Measurements from ENCODE around the gene CHSY1.

Gene CHSY1

DNA sequence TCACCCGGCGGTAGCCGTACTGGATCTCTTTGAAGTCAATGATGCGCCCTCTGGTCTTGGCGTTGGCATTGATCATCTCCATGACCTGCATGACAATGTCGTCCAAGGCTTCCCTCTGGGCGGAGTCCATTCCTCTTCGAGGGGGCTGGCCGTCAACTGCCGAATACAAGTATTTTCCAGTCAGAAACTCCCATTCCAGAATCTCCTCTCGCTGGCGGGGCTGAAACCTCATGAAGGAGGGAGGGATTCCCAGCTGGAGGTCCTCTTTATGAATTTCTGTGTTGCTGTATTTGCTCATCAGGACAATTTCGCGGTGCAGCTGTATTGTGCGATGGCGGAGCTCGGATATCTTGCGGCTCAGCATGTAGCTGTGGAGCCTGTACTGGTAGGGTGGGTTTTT lies 73.4 kb downstream of the CHSY1 start:
- H3K4me3 ChIP-seq (ENCODE audit: low read depth, low read length): no peak overlapping the region
- H3K27me3 ChIP-seq (ENCODE audit: control insufficient read depth, insufficient read depth, low read length): no peaks in the 10 kb centered on the region
- H3K4me2 ChIP-seq (ENCODE audit: low read length): no peak overlapping the region
- no peaks in the 10 kb centered on the region for H3K9me3 ChIP-seq (ENCODE audit: control insufficient read depth, low read length)
- no peaks in the 10 kb centered on the region for H3K4me1 ChIP-seq
- no peak overlapping the region for H3K27ac ChIP-seq
- no peaks in the 10 kb centered on the region for H3K79me2 ChIP-seq
- H3K9ac ChIP-seq: no peak overlapping the region
- no peak overlapping the region for H2AFZ ChIP-seq
- H3K36me3 ChIP-seq (ENCODE audit: control insufficient read depth, insufficient read depth, low read length): no peaks in the 10 kb centered on the region
- TF ChIP-seq CTCF (IDR thresholded peaks at IDR 0.05): no peak

DNA sequence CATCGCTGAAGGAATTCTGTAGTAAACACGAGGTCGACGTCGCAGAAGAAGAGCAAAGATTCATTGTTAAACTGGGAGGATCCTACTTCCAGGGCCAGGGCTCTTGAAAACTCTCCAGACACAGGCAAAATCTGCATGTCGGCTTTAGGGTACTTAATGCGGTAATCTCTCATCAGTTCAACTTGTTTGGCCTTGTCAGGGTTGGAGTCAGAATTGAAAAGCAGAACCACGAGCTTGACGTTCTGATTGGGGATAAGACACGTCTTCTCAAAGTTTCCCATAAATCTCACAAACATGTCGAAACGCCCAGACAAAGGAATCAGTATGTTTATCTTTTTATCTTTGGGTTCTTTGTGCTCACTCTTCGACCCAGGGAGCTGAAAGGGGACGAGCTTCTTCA lies 74.0 kb downstream of the CHSY1 start:
- Histone ChIP-seq H3K27ac (no peak overlapping the region), H3K27me3 (ENCODE audit: control insufficient read depth, insufficient read depth, low read length) (no peaks in the 10 kb centered on the region)

GRCh38 chr15:101176625-101177024 lies 75.2 kb downstream of the CHSY1 start:
- Histone ChIP-seq H3K9ac (no peak overlapping the region), H3K9me3 (ENCODE audit: control insufficient read depth, low read length) (no peaks in the 10 kb centered on the region), H3K27ac (peak overlapping the region; percentile 30), H3K36me3 (ENCODE audit: control insufficient read depth, insufficient read depth, low read length) (no peaks in the 10 kb centered on the region), H3K4me1 (no peaks in the 10 kb centered on the region), H2AFZ (no peak overlapping the region), H3K27me3 (ENCODE audit: control insufficient read depth, insufficient read depth, low read length) (no peaks in the 10 kb centered on the region), H3K4me2 (ENCODE audit: low read length) (no peak overlapping the region), H3K4me3 (ENCODE audit: low read depth, low read length) (no peak overlapping the region), H3K79me2 (no peaks in the 10 kb centered on the region)
- TF ChIP-seq CTCF (IDR thresholded peaks at IDR 0.05): no peak

More for the DNA sequence above, 74.0 kb downstream of the CHSY1 start:
- no peak overlapping the region for H3K9ac ChIP-seq
- no peaks in the 10 kb centered on the region for H3K4me1 ChIP-seq
- H3K79me2 ChIP-seq: no peaks in the 10 kb centered on the region
- no peak overlapping the region for H3K4me2 ChIP-seq (ENCODE audit: low read length)
- no peak for TF ChIP-seq CTCF (IDR thresholded peaks at IDR 0.05)
- no peak overlapping the region for H3K4me3 ChIP-seq (ENCODE audit: low read depth, low read length)
- no peak overlapping the region for H2AFZ ChIP-seq
- H3K9me3 ChIP-seq (ENCODE audit: control insufficient read depth, low read length): no peaks in the 10 kb centered on the region
- H3K36me3 ChIP-seq (ENCODE audit: control insufficient read depth, insufficient read depth, low read length): no peaks in the 10 kb centered on the region

GRCh38 chr15:101175401-101175800 lies 76.4 kb downstream of the CHSY1 start:
- Histone ChIP-seq H2AFZ (no peak overlapping the region), H3K4me3 (ENCODE audit: low read depth, low read length) (no peak overlapping the region), H3K4me1 (no peaks in the 10 kb centered on the region), H3K79me2 (no peaks in the 10 kb centered on the region), H3K9me3 (ENCODE audit: control insufficient read depth, low read length) (no peaks in the 10 kb centered on the region), H3K36me3 (ENCODE audit: control insufficient read depth, insufficient read depth, low read length) (no peaks in the 10 kb centered on the region), H3K27ac (peak overlapping the region; percentile 24), H3K4me2 (ENCODE audit: low read length) (no peak overlapping the region), H3K27me3 (ENCODE audit: control insufficient read depth, insufficient read depth, low read length) (no peaks in the 10 kb centered on the region), H3K9ac (no peak overlapping the region)
- TF ChIP-seq CTCF (IDR thresholded peaks at IDR 0.05): no peak

DNA sequence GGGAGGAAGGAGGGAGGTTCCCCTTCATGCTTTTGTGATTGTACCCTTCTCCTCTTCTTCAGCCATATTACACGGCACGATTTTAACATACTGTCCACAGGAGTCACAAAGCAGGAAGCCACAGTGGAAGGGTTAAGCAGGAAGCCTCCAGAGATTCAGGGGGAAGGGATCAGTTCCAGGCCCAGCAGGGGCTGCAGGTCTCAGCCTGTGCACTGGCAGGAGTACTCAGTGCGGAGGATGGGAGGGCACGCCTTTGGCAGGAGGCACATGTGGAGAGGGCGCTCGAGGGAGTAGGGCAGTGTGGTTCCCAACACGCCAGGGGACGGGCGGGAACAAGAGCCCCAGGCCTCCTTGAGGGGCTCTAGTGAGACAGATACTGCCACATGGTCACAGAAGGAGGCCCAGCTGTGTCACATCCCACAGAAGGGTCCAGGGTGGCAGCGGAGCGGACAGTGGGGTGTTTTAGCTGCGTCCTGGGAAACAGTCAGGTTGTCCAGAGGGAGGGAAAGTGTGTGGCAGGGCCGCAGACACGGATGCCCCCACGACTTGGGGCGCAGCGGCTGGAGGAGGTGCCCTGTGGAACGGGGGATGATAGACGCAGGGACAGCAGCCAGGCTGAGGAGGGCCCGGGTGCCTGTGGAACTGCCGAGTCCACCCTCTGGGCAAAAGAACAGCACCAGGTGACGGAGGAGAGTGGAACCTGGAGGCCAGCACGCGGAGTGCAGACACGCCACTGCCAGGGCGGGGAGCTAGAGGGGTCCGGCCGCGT lies 77.5 kb downstream of the CHSY1 start:
- no peaks in the 10 kb centered on the region for H3K9me3 ChIP-seq (ENCODE audit: control insufficient read depth, low read length)
- H3K36me3 ChIP-seq (ENCODE audit: control insufficient read depth, insufficient read depth, low read length): no peaks in the 10 kb centered on the region
- no peak overlapping the region for H3K4me3 ChIP-seq (ENCODE audit: low read depth, low read length)
- TF ChIP-seq CTCF (IDR thresholded peaks at IDR 0.05): no peak
- no peaks in the 10 kb centered on the region for H3K79me2 ChIP-seq
- H3K4me2 ChIP-seq (ENCODE audit: low read length): no peak overlapping the region
- H3K27ac ChIP-seq: no peak overlapping the region
- no peak overlapping the region for H3K9ac ChIP-seq
- no peak overlapping the region for H2AFZ ChIP-seq
- H3K27me3 ChIP-seq (ENCODE audit: control insufficient read depth, insufficient read depth, low read length): no peaks in the 10 kb centered on the region
- no peaks in the 10 kb centered on the region for H3K4me1 ChIP-seq
